Left lung (tissue), 10 donors: Measurements from ENCODE around the gene CNOT6. TPM values are rescaled to one million over a fixed set of nuclear protein-coding genes. Genes with fewer than 3 reads are reported as not detected.

Experiments
- ATAC-seq: fragments of 200-7000 bp; cut with Tn5 transposase; one replicate; pipeline ENCODE4 v1.9.1; 2020; ENCODE audit warnings: moderate library complexity
- DNase-seq, 4 donors: peaks; one replicate each; pipeline ENCODE4 v3.0.0-alpha.2; 2013 to 2020
- H3K27ac ChIP-seq, 2 donors: fragments of 200-600 bp; sonication (generic) in 1 of 2; one replicate each; pipeline versions ENCODE4 v1.5.0 to v1.8.0; 2020 to 2021
- H3K27me3 ChIP-seq, 2 donors: fragments of 200-600 bp; sonication (generic) in 1 of 2; one replicate each; pipeline versions ENCODE4 v1.5.0 to v1.8.0; 2020 to 2021
- H3K36me3 ChIP-seq, 2 donors: fragments of 200-600 bp; sonication (generic) in 1 of 2; one replicate each; pipeline versions ENCODE4 v1.5.0 to v1.8.0; 2020 to 2021
- H3K4me1 ChIP-seq, 2 donors: fragments of 200-600 bp; one replicate each; pipeline ENCODE4 v1.8.0; 2021
- H3K4me3 ChIP-seq, 2 donors: fragments of 200-600 bp; sonication (generic) in 1 of 2; one replicate each; pipeline versions ENCODE4 v1.5.0 to v1.8.0; 2020 to 2021; ENCODE audit warnings: mild to moderate bottlenecking in 1 of 2
- H3K9me3 ChIP-seq, 2 donors: fragments of 200-600 bp; sonication (generic) in 1 of 2; one replicate each; pipeline versions ENCODE4 v1.5.0 to v1.8.0; 2020 to 2021
- intact Hi-C, 2 donors: fragments of 100-400 bp; cut with DNase I; formaldehyde crosslinking; loops; one replicate each; pipeline versions ENCODE4 v1.11.2 to v1.14.2; 2022
- polyA plus RNA-seq, 6 donors: library from polyadenylated mRNA; unstranded; fragments of 120-200 nt; gene quantifications; one replicate each; pipeline ENCODE4 v1.2.1, GENCODE V29; 2013; ENCODE audit not compliant: insufficient read length in 6 of 6
- total RNA-seq, 2 donors: library from RNA; stranded (reverse); fragmentation: NEBNext Ultra II Directional; extraction: Animal tissue kit (Norgen Biotek cat#: 25700); gene quantifications; one replicate each; pipeline ENCODE4 v1.2.1, GENCODE V29; 2021
- TF ChIP-seq, protein P1 (sequence below), 2 donors: fragments of 200-600 bp; sonication (generic) in 1 of 2; IDR thresholded peaks; one replicate each; pipeline versions ENCODE4 v1.5.0 to v1.8.0; 2021; ENCODE audit warnings: antibody characterized with exemption in 2 of 2
- donor health status: DM: no; HTN: yes; CAD: no.
- donor health status: DM: no; HTN: no; CAD: no.

The CNOT6 gene
- total and polyA plus RNA-seq, 8 donors, result 29.1 to 58.3 (median 50.0) TPM

GRCh38 chr5:180469586-180469865 lies 24.7 kb upstream of the CNOT6 start:
- H3K27me3 ChIP-seq, result peaks cover 0 to 5% of the 10 kb centered on the region in 2 donors
- no peak overlapping the region for H3K27ac ChIP-seq
- ATAC-seq, result no peak
- DNase-seq, result peak in 1 of 4 donors; percentile 28
- intact Hi-C loops, result loop anchor here in 1 of 2 donors (5.0 kb wide), 1 partner anchor 177 kb away; the partner anchor contains the start of gene MAPK9
- no peaks in the 10 kb centered on the region for H3K9me3 ChIP-seq
- H3K36me3 ChIP-seq, result no peaks in the 10 kb centered on the region
- TF ChIP-seq, protein P1, sequence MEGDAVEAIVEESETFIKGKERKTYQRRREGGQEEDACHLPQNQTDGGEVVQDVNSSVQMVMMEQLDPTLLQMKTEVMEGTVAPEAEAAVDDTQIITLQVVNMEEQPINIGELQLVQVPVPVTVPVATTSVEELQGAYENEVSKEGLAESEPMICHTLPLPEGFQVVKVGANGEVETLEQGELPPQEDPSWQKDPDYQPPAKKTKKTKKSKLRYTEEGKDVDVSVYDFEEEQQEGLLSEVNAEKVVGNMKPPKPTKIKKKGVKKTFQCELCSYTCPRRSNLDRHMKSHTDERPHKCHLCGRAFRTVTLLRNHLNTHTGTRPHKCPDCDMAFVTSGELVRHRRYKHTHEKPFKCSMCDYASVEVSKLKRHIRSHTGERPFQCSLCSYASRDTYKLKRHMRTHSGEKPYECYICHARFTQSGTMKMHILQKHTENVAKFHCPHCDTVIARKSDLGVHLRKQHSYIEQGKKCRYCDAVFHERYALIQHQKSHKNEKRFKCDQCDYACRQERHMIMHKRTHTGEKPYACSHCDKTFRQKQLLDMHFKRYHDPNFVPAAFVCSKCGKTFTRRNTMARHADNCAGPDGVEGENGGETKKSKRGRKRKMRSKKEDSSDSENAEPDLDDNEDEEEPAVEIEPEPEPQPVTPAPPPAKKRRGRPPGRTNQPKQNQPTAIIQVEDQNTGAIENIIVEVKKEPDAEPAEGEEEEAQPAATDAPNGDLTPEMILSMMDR (IDR thresholded peaks at IDR 0.05), result no peak
- H3K4me3 ChIP-seq, result no peak overlapping the region
- H3K4me1 ChIP-seq, result peaks cover 0 to 19% of the 10 kb centered on the region in 2 donors

DNA sequence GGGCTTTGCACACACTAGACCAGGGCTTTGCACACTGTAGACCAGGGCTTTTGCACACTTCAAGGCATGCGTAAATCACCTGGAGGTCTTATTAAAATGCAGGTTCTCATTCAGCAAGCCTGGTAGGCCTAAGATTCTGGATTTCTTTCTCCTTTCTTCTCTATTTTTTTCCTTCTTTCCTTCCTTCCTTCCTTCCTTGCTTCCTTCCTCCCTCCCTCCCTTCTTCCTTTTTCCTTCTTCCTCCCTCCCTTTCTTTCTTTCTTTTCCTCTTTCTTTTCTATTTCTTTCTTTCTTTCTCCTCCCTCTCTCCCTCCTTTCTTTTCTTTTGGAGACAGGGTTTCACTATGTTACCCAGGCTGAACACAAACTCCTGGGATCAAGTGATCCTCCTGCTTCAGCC lies 24.3 kb upstream of the CNOT6 start:
- ATAC-seq, result no peak
- intact Hi-C loops, result loop anchor here in 1 of 2 donors (5.0 kb wide), 1 partner anchor 178 kb away; the partner anchor contains the start of gene MAPK9
- H3K4me1 ChIP-seq, result peaks cover 0 to 19% of the 10 kb centered on the region in 2 donors
- no peak overlapping the region for H3K4me3 ChIP-seq
- peaks cover 0 to 5% of the 10 kb centered on the region in 2 donors for H3K27me3 ChIP-seq
- no peak for DNase-seq
- no peaks in the 10 kb centered on the region for H3K36me3 ChIP-seq
- no peak overlapping the region for H3K27ac ChIP-seq
- TF ChIP-seq, protein P1 (IDR thresholded peaks at IDR 0.05), result no peak
- H3K9me3 ChIP-seq, result no peaks in the 10 kb centered on the region

- no peak overlapping the region for H3K27ac ChIP-seq
- intact Hi-C loops, result no loop called here
- peaks cover 0 to 19% of the 10 kb centered on the region in 2 donors for H3K4me1 ChIP-seq
Measured at GRCh38 chr5:180470361-180470760, 23.8 kb upstream of the CNOT6 start.

DNA sequence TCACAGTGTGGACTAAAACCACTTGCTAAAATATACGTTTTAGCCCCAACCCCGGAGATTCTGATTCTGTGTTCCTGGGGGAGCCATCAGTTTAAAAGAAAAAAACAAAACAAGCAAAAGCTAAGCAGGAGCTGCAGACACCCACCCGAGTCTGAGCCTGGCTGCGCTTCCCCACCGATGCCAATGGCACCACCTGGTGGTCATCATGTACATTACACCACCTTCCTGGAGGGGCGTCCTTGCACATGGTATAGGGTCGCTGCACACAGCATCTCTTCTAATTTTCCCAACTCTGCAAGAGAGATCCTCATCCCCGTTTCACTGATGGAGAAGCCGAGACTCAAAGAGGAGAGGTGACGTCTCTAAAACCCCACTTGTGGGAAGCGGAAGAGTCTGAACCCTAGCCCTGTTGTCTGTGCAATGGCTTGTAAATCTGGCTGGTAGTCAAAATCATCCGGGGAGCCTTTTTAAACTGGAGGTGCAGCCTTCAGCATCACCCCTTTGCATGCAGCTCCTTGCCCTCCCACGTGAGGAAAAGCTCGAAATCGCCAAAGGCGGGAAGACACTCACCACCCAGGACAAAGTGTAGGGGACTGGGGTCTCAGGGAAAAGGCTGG lies 23.1 kb upstream of the CNOT6 start:
- Histone ChIP-seq H3K27me3 (peaks cover 0 to 5% of the 10 kb centered on the region in 2 donors), H3K27ac (no peak overlapping the region), H3K9me3 (no peaks in the 10 kb centered on the region), H3K36me3 (no peaks in the 10 kb centered on the region), H3K4me1 (peaks cover 0 to 19% of the 10 kb centered on the region in 2 donors), H3K4me3 (no peak overlapping the region)
- intact Hi-C loops, result no loop called here
- peak; percentile 52 to 86 (median 68) for DNase-seq
- peak; percentile 68 for ATAC-seq
- TF ChIP-seq, protein P1 (IDR thresholded peaks at IDR 0.05), result peak; percentile 87 to 91

More at GRCh38 chr5:180470361-180470760, 23.8 kb upstream of the CNOT6 start:
- Histone ChIP-seq H3K36me3 (no peaks in the 10 kb centered on the region), H3K9me3 (no peaks in the 10 kb centered on the region), H3K4me3 (no peak overlapping the region), H3K27me3 (peaks cover 0 to 5% of the 10 kb centered on the region in 2 donors)
- TF ChIP-seq, protein P1 (IDR thresholded peaks at IDR 0.05), result no peak
- peak in 1 of 4 donors; percentile 59 for DNase-seq
- ATAC-seq, result no peak

GRCh38 chr5:180471866-180472265 lies 22.3 kb upstream of the CNOT6 start:
- Histone ChIP-seq H3K9me3 (no peaks in the 10 kb centered on the region), H3K4me1 (peaks cover 0 to 19% of the 10 kb centered on the region in 2 donors), H3K4me3 (no peak overlapping the region), H3K27me3 (peaks cover 0 to 5% of the 10 kb centered on the region in 2 donors), H3K27ac (no peak overlapping the region), H3K36me3 (no peaks in the 10 kb centered on the region)
- intact Hi-C loops, result no loop called here
- no peak for ATAC-seq
- TF ChIP-seq, protein P1 (IDR thresholded peaks at IDR 0.05), result no peak
- peak in 1 of 4 donors; percentile 22 for DNase-seq
